Brain microvascular endothelial cell (primary cell): ENCODE results near the gene SDK1.

Experiments
- DNase-seq: peaks from one replicate; pipeline ENCODE4 v3.0.0-alpha.2; 2020
- H3K27ac ChIP-seq: fragments of 250-450 bp; sonication (Bioruptor Pico); 2 replicates; pipeline ENCODE4 v1.5.1; 2020; ENCODE audit warnings: mild to moderate bottlenecking, moderate library complexity
- H3K27me3 ChIP-seq: fragments of 250-450 bp; sonication (Bioruptor Pico); replicated peaks from 2 replicates; pipeline ENCODE4 v1.5.1; 2020; ENCODE audit warnings: mild to moderate bottlenecking
- H3K36me3 ChIP-seq: fragments of 250-450 bp; sonication (Bioruptor Pico); replicated peaks from 2 replicates; pipeline ENCODE4 v1.5.1; 2020; ENCODE audit warnings: mild to moderate bottlenecking
- H3K4me3 ChIP-seq: 2 replicates; pipeline ENCODE4 v1.5.1; 2011; ENCODE audit warnings: low read depth, mild to moderate bottlenecking, control low read depth, low read length, moderate library complexity
- in situ Hi-C: cut with HindIII; loops from 2 replicates; pipeline ENCODE4 v1.10.0; 2017; ENCODE audit warnings: low sequenced_read_pairs, low pct_ligation_motif_present
- TF ChIP-seq, protein P1 (sequence below): IDR thresholded peaks from 2 replicates; pipeline ENCODE4 v1.5.1; 2011; ENCODE audit warnings: low read depth, mild to moderate bottlenecking, moderate library complexity, low read length, control low read depth, inconsistent platforms; ENCODE audit errors: missing control alignments

The SDK1 gene

DNA sequence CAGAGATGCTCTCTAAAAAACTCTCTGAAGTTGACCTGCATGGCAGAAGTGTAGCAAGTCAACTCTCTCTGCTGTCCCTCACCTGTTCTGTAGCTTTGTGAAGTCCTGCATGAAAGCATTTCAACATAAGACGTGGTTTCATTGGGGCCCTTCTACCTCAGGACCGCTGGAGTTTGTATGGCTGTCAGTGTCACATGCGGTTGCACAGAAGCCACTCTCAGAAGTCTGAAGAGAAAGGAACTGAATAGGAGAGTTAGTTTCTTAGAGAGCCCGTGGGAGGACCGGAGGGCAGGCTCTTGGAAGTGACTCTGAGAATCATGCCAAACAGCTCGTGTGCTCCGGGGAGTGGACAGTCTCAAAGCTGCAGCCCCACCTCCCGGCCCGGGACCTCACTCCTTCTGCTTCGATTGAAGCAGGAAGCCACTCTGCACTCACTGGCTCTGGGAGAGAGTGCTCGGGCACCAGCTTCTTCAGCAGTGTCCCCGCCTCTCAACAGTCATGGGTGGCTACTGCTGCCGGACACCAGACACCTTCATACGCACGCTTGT lies 486.7 kb downstream of the SDK1 start:
- H3K36me3 ChIP-seq: no peaks in the 10 kb centered on the region
- H3K27ac ChIP-seq: no peak overlapping the region
- no peak overlapping the region for H3K4me3 ChIP-seq
- peak; percentile 1 for DNase-seq
- TF ChIP-seq, protein P1, sequence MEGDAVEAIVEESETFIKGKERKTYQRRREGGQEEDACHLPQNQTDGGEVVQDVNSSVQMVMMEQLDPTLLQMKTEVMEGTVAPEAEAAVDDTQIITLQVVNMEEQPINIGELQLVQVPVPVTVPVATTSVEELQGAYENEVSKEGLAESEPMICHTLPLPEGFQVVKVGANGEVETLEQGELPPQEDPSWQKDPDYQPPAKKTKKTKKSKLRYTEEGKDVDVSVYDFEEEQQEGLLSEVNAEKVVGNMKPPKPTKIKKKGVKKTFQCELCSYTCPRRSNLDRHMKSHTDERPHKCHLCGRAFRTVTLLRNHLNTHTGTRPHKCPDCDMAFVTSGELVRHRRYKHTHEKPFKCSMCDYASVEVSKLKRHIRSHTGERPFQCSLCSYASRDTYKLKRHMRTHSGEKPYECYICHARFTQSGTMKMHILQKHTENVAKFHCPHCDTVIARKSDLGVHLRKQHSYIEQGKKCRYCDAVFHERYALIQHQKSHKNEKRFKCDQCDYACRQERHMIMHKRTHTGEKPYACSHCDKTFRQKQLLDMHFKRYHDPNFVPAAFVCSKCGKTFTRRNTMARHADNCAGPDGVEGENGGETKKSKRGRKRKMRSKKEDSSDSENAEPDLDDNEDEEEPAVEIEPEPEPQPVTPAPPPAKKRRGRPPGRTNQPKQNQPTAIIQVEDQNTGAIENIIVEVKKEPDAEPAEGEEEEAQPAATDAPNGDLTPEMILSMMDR: no peak
- in situ Hi-C loops: no loop called here
- H3K27me3 ChIP-seq: no peaks in the 10 kb centered on the region

DNA sequence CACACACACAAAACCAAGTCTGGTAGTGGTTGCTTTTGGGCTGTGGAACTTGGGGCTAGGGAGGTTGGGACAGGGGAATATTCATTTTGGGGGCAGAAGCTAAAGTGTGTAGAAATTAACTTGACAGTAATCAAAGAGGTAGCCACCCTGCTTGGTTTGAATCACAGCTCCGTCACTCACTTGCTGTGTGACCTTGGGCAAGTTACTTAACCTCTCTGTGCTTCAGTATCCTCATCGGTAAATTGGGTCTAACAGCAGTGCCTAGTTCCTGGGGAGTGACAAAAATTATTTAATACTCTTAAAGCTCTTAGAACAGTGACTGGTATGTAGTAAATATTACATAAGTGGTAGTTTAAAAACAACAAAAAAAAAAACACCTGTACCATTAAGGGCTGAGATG lies 489.8 kb downstream of the SDK1 start:
- H3K4me3 ChIP-seq: no peak overlapping the region
- TF ChIP-seq, protein P1: no peak
- in situ Hi-C loops: no loop called here
- DNase-seq: no peak
- no peaks in the 10 kb centered on the region for H3K27me3 ChIP-seq
- H3K27ac ChIP-seq: no peak overlapping the region
- no peaks in the 10 kb centered on the region for H3K36me3 ChIP-seq

DNA sequence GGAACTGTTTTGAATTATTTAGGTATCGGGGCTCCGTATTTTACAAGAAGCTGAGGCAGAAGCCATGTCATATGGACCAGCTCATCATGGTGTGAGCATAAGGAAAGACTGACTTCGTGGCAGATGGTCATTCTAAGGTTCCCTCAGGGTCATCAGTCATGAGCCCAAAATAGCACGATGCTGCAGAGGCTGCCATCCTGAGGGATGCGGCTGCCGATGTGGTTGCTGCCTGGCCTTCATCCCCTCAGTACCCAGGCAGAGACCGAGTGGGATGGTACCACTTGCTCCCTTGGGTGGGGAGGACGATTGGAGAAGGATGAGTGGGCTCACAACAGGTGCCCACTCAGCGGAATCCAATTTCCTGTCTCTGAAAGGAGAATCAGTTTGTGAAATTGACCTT lies 490.3 kb downstream of the SDK1 start:
- no peak overlapping the region for H3K27ac ChIP-seq
- H3K36me3 ChIP-seq: no peaks in the 10 kb centered on the region
- no peaks in the 10 kb centered on the region for H3K27me3 ChIP-seq
- no peak for DNase-seq
- no peak overlapping the region for H3K4me3 ChIP-seq
- TF ChIP-seq, protein P1: no peak
- in situ Hi-C loops: no loop called here

DNA sequence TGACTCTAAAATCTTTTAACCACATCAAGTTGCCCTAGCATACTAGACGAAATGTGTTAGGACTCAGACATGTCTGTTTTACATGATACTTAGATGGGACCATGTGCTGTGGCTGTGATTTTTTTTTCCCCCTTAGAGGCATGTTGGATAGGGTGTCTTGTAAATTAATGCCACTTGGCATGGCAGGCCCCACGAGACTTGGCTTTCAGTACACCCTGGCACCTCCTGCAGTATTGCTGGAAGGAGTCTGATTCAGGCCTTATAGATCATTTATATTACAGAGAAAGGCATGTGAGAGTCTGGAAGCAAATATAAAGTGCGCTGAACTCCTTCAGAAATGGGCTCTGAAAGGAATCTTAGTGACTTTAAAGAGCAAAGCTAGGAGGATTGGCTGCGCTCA lies 494.1 kb downstream of the SDK1 start:
- no peaks in the 10 kb centered on the region for H3K36me3 ChIP-seq
- H3K4me3 ChIP-seq: no peak overlapping the region
- H3K27ac ChIP-seq: no peak overlapping the region
- no peaks in the 10 kb centered on the region for H3K27me3 ChIP-seq
- no peak for DNase-seq
- TF ChIP-seq, protein P1: no peak
- in situ Hi-C loops: no loop called here

DNA sequence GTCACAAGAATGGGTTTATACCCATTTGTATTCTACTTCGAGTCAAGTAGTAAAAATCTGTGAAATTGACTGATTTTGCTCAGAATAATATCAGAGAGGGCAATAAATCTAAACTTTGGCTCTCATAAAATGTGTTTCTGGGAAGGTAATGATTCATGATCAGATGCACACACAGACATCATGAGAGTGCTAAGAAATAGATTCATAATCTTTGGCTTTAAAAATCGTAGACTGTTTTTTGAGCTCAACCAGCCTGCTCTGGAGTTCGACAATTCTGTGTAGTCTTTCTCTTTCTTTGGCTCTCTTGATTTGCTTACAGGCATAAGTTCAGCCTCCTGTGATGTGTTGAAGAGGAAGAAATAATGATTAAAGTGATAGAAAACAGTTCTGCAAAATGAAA lies 494.7 kb downstream of the SDK1 start:
- Histone ChIP-seq H3K27ac (no peak overlapping the region), H3K4me3 (no peak overlapping the region), H3K27me3 (no peaks in the 10 kb centered on the region), H3K36me3 (no peaks in the 10 kb centered on the region)
- DNase-seq: no peak
- TF ChIP-seq, protein P1: no peak
- in situ Hi-C loops: no loop called here

DNA sequence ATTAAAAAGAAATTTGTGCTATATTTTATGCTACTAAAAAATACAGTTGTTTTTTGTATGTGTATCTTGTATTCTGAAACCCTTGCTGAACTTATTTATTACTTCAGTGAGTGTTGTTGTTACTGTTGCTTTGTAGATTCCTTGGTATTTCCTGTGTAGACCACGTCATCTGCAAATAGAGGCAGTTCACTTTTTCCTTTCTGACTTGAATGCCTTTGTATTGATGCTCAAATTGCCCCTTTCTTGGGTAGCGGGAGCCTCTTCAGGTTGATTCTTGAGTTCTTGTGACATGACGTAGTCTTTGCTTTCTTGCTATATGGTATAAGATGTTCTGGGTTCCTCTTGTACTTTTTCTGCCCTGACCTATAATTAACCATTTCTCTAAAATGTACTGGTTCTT lies 504.1 kb downstream of the SDK1 start:
- in situ Hi-C loops: no loop called here
- DNase-seq: peak; percentile 65

More for the DNA sequence above, 504.1 kb downstream of the SDK1 start:
- Histone ChIP-seq H3K36me3 (no peaks in the 10 kb centered on the region), H3K27me3 (no peaks in the 10 kb centered on the region), H3K27ac (no peak overlapping the region), H3K4me3 (no peak overlapping the region)
- TF ChIP-seq, protein P1: no peak
